Glomerular visceral epithelial cell (primary cell): ENCODE results near the gene PRC1.

Source experiments
- DNase-seq: peaks from one replicate; pipeline ENCODE4 v3.0.0-alpha.2; 2016; ENCODE audit errors: extremely low spot score

PRC1 gene

DNA sequence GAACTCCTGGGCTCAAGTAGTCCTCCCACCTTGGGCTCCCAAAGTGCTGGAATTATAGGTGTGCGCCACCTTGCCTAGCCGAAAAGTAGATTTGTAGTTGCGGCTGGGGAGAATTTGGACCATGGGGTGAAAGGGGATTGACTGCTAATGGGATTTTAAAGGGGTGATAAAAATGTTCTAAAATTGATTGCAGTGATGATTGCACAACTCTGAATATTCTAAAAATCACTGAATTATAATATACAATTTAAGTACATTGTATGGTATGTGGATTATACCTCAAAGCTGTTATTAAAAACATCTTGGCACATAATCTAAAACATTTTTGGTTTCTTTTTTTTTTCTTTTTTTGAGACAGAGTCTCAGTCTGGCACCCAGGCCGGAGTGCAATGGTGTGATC, 3.9 kb downstream of the PRC1 start:
- DNase-seq = no peak

DNA sequence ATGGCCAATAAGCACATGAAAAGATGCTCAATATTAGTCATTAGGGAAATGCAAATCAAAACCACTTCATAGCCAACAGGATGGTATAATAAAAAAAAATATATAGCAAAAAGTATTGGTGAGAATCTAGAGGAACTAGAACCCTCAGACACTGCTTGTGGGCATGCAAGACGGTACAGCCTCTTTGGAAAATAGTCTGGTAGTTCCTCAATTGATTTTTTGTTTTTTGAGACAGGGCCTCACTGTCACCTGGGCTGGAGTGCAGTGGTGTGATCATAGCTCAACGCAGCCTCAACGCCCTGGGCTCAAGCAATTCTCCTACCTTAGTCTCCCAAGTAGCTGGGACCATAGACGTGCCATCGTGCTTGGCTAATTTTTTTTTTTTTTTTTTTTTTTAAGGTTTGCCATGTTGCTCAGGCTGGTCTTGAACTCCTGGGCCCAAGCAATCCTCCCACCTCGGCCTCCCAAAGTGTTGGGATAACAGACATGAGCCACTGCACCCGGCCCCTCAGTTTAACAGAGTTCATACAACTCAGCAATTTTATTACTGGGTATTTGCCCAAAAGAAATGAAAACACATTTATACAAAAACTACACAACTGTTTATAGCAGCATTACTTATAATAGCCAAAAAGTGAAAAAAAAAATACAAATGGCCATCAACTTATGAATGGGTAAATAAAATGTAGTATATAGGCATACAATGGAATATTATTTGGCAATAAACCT, 5.1 kb downstream of the PRC1 start:
- no peak for DNase-seq

DNA sequence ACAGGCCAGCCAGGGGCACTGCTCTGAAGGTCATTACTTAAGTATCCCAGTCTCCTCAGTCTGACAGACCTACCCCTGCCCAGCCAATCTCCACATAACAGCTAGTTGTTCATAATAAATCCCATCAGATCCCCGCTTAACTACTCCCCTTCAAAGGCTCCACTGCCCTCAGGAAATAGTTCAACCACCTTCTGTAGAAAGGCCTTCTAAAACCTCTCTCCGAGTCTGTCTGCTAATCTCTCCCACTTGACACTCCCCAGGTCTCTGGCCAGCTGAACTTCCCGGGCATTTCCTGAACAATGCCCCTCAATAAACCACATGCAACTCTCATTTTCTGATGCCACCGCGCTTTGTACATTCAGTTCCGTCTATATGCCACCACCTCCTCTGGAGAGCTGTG, 6.0 kb downstream of the PRC1 start:
- no peak for DNase-seq

DNA sequence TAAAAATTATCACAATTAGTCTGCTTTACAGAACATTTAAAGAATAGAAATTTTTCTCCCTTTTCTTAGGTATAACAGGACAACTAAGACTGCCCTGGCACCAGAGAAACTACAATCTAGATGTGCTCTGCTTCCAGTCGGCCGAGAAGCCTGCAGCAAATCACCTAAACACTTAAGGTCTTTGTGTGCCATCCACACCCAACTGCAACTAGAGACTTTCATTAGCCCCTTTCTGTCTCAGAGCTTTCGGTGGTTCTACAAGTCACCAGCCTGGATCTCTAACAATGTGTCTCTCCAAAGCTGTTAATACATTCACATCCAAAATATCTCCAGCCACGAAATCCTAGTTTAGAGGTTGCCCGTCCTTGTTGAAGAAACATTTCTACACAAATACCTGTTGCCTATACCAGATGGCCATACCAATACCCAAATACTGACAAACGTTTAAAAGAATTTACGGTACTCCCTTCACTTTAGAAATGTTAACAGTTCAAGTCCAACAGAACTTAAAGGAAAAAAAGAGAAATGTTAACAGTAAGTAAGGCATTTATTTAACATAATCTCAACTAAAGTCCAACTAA, 6.7 kb downstream of the PRC1 start:
- DNase-seq = no peak

DNA sequence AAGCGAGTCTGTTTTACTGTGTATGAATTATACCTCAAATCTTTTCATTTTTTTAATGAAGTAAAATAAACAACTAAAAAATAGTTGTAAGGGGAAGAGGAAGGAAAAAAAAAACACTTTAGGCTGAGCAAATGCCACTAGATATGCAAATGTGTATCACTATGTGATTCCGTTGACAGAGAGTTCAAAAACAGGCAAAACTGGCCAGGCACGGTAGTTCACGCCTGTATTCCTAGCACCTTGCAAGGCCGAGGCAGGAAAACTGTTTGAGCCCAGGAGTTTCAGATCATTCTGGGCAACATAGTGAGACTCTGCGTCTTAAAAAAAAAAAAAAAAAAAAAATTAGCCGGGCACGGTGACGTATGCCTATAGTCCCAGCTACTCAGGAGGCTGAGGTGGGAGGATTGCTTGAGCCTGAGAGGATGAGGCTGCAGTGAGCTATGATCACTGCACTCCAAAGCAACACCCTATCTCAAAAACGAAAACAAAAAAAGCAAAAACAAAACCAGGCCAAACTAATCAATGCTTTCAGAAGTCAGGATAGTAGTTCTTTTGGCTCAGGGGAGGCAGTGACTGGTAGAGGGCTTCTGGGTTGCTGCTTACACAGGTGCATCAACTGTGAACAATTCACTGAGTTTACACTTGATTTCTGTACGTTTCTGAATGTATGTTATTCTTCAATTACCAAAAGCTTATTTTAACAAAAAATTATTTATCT, 7.4 kb downstream of the PRC1 start:
- DNase-seq = no peak

DNA sequence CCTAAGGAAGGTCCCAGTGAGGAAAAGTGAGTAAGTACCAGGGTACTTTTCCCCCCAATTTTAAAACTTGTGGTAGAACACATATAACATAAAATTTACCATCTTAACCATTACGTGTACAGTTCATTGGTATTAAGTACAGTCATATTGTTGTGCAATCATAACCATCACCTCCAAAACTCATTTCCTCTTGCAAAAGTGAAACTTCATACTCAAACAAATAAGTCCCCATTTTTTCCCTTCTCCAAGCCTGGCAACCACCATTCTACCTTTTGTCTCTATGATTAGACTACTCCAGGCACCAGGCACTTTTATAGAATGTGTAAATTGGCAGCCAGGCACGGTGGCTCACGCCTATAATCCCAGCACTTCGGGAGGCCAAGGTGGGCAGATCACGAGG, 12.2 kb downstream of the PRC1 start:
- no peak for DNase-seq

DNA sequence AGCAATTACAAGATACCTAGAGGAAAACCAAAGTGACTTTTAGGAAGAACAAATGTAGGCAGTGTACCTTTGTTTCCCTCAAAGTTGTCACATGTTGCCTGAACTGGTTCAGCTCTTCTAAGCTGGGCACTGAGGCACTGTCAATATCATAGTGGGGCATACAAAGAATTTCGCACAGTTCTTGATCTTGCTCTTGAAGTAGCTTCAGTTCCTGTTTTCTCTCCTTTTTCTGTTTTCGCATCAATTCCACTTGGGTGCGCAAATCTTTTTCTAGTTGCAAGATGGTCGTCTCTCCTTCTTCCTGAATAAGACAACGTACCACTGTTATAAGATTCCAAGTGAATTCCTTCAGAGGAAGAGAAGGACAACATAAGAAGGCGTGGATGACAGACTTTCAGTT, 12.7 kb downstream of the PRC1 start:
- DNase-seq = no peak

DNA sequence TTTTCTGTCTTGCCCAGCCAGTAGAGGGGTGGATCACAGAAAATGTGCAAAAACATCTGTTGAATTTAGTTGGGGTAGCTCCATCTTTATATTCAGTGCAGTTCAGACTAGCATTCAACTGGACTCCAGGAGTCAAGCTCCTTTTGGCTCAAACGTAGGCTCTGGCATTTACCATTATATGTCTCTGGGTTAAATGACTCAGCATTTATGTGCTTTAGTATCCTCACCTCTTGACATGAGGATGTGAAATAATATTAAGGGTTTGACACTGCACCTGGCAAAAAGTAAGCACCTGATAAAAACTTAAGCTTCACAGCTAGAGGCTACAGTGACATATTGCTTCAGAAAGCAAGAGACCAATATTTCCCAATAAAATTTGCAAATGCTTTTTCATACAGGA, 14.8 kb downstream of the PRC1 start:
- DNase-seq = no peak

DNA sequence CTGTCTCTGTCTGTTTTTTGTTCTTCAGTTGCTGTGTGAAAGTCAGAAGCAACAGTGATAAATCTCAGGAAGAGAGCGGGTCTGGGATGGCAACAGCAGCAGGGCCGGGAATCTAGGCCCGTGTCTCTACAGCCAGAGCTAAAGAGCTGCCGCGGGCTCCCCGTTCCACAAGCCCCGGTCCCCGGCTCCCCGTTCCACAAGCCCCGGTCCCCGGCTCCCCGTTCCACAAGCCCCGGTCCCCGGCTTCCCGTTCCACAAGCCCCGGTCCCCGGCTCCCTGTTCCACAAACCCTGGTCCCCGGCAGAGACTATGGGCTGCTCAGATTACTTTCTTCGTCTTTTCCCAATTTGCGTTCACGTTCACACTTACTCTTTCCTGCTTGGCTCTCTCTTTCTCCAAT, 20.1 kb downstream of the PRC1 start:
- no peak for DNase-seq

DNA sequence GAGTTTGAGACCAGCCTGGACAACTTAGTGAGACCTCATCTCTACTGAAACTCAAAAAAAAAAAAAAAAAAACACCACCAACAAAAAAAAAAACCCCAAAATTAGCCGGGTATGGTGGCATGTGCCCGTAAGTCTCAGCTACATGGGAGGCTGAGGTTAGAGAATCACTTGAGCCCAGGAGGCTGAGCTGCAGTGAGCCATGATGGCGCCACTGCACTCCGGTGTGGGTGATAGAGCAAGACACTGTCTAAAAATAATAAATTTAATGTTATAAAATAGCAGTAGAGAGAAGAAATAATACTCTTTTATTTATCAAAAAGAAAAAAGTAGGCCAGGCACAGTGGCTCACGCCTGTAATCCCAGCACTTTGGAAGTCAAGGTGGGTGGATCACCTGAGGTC, 22.2 kb downstream of the PRC1 start:
- no peak for DNase-seq

DNA sequence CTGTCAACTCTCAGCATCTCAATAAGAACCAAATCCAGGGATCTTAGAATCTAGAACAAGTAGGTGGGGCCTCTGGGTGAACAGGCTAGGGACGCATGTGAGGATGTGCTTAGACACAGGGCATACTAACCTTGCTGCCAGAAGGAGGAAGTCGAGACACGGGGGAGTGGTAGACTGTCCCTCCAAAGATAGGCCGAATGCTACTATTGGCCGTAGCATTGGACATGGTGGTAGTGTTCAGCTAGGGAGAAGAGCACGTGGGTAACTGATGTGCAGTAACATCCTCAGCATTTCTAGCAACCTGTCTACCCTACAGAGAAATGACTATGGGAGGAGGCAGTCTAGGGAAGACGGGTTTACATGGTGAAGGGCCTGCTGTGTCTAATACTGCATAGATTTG, 24.1 kb downstream of the PRC1 start:
- DNase-seq = no peak

DNA sequence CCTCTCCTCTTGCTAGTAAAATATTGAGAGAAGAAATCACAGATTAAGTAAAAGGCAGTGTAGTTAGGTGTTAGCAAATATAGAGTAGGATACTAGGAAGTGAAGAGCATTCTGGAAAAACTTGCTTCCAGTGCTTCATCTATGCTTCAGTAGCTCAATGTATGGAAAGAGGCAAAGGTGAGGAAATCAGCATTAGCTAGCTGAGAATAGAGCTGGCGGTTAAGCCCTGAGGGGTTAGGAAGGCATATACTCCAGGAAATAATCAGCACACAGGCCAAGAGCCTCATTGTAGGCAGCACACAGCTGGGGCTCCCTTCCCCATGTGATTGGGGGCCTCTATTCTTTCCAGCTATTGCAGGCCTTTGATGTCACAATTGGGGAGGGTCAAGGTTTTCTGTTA, 25.9 kb downstream of the PRC1 start:
- DNase-seq = no peak

DNA sequence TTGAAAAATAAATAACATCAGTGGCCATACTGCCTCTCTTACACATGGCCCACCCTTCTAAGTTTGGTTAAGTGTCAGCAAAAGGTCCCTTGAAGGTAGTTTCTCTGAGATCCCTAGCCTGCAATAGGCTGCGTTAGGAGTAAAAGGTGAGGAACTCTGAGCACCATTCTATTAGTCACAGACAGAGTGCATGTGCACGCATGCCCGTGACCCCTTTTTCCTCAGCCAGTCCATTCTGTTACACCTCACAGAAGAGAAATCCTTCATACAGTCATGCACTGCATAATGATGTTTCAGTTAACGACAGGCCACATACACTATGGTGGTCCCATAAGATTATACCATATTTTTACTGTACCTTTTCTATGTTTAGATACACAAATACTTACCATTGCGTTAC, 27.1 kb downstream of the PRC1 start:
- DNase-seq = no peak

DNA sequence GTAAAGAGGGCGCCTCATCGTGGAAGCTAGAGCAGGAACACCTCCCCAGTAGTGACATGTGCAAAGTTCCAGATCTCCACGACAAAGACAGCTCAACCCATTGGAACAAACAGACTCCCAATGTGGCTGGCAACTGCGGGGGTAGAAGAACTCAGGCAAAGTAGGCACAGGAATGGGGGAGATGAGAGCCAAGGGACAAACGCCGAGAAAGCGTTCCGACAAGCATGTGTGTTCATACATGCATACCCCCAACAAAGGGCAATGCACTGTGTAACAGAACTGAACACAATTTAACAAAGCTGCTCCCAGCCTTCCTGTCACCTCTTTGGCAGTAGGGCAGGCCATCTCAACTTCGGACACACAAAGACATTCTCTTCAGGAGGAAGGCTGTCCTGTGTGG, 28.1 kb downstream of the PRC1 start:
- no peak for DNase-seq

DNA sequence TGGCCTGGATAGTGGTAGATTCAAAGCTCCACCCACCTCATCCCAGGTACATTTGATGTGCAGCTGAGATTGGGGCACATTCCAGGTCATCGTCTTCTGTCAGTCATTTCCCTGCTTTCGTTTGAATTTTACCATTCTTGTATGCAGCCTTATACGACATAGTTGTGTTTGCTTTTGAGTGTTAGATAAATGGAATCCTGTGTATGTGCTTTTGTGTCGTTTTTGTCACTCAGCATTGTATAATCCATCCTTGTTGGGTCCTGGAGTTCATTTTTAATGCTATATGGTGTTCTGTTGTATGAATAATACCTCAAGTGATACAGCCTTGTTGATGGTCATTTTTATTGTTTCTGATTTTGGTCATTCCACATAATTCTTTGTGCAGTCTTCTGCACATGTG, 32.3 kb downstream of the PRC1 start:
- DNase-seq = no peak

DNA sequence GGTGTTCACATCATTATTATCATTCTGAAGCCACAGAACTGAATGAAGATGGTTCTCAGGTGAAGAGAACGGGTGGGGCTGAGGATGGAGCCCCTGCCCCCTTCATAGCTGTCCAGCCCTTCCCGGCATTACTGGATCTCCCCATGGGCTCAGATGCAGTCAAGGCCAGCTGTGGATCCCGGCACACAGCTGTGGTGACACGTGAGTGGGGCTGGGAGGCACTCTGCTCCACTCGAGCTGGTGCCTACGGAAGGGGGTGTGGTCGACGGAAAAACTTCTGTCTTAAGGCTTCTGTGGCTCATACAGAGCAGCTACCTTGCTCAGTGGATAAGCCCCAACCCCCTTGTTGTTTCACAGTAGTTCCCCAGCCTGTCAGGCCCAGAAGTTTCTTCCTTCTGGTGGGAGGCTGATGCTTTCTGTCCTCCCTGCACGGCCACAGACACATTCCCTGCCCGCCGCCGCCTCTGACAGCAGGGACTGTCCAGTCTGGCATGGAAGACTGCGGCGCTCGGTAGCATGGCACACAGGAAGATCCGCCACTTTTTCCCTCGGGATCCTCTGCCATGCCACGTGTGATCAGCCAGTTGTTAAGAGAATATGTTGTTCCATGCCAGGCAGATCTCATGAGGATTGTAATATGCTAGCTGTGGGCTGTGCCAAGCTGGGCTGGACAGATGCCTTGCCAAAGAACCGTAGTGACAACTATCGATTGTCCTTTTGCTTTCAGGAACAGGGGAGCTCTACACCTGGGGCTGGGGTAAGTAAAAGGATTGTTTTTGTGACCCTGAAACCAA, 33.8 kb downstream of the PRC1 start:
- no peak for DNase-seq

DNA sequence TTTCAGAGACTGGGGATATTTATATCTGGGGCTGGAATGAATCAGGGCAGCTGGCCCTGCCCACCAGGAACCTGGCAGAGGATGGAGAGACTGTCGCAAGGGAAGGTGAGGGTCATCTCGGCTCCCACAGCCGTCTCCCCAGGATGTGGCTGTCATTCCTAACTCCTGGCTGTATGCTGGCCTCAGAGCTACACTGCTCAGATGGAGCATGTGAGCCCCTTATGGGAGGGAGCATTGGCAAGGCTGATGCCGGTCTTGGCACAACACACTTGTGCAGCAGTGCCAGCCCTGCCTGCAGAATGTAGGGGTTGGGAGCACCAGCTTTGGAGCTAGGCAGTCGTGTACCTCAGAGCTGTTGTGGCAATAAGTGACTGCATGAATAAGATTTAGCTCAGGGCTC, 34.4 kb downstream of the PRC1 start:
- no peak for DNase-seq

DNA sequence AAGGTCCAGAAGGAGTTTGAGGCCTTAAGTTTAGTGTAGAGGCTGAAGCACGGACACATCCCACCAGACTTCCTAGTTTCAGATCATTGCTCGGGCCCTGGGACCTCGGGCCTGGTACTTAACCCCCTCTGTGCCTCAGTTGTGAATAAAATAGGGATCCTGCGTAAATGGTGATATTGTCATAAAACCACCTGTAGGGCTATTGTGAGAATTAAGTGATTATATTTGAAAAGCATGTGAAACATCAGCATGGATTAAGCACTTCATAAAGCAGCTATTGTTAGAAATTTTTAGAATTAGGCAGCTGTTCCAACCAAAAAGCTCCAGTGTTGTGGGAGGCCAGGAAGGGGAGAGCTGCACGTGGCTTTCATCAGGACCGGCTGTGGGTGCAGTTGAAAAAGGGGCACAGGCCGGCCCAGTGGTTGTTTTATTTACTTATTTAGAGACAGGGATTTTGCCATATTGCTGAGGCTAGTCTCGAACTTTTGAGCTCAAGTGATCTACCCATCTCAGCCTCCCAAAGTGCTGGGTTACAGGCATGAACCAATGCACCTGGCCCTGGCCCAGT, 35.2 kb downstream of the PRC1 start:
- DNase-seq = no peak

DNA sequence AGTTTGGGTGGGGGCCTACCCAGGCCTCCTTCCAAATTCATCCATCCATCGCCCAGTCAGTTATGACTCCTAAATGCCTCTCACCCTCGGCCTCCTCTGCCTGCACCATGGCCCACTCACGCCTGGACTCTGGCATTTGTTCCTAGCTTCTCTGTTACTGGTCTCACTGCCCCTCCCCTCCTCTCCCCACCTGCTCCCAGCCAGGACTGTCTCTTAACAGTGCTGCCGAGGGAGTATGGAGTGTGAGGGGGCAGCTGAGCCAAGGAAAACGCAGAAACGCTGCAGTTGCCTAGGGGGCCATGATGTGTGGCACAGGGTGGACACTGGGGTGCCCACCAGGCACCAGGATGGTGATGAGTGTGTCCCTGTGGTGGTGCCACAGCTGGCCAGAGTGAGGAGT, 36.5 kb downstream of the PRC1 start:
- no peak for DNase-seq

DNA sequence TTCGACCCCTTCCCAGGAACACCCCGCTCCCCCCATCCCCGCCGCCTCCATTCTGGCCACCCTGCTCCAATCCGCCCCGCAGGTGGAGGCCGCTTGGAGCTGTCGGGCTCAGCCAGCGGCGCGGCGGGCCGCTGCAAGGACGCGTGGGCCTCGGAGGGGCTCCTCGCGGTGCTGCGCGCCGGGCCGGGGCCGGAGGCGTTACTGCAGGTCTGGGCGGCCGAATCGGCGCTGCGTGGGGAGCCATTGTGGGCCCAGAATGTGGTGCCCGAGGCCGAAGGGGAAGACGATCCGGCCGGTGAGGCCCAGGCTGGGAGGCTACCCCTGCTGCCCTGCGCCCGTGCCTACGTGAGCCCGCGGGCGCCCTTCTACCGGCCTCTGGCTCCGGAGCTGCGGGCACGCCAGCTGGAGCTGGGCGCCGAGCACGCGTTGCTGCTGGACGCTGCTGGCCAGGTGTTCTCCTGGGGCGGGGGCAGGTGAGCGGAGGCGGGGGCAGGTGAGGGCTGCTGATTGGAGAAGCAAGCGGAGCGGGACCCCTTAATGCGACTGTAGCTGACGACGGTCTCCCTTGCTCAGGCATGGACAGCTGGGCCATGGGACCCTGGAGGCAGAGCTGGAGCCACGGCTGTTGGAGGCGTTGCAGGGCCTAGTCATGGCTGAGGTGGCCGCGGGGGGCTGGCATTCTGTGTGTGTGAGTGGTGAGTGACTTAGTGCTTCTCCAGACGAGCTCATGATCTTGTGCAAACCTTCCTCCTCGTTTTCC, 37.1 kb downstream of the PRC1 start:
- no peak for DNase-seq

DNA sequence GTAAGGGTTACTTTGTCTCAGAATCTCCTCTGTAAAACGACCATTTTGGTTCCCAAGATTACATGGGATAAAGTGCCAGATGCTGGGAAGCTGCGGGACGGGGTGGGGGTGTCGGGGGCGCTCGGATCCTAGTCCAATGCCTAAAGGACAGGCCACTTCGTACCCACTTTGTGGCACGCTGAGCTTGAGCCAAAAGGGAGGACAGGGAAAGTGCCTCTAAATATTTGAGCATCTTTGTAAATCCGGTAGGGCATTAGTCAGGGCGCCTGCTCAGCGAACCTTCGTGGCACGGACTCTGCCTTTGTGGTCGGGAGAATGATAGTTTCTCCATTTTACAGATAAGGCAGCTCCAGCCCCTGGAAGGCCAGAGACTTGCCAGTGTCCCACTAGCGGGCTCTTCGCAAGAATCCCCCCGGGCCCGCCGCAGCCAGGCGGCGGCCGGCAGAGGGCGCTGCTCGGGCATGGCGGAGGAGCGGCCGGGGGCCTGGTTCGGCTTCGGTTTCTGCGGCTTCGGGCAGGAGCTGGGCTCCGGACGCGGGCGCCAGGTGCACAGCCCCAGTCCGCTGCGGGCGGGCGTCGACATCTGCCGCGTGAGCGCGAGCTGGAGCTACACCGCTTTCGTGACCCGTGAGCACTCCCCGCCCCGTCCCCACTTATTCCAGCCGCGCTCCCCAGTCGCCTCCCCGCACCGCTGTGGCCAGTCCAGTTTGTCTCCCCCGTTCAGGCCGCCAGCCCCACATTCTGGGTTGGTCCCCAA, 37.9 kb downstream of the PRC1 start:
- DNase-seq = peak; percentile 79
